ENCODE results near the gene ZNF423.

GRCh38 chr16:49484451-49484849 lies 371.5 kb downstream of the ZNF423 start:
- TF ChIP-seq CTCF (IDR thresholded peaks at IDR 0.05; ENCODE audit: low read depth, low read length, poor library complexity, severe bottlenecking) (no peak), EZH2phosphoT487 (IDR thresholded peaks at IDR 0.05; ENCODE audit: borderline replicate concordance, low read length) (no peak)

All from DOHH2 (cell line).